Endothelial cell of hepatic sinusoid (primary cell): ENCODE results near the gene CRACR2A.

Source experiments
- in situ Hi-C: cut with HindIII; loops from 2 replicates; pipeline ENCODE4 v1.10.0; 2017; ENCODE audit warnings: low sequenced_read_pairs

CRACR2A gene

GRCh38 chr12:3601461-3602150 is 151.3 kb downstream of the CRACR2A start:
- in situ Hi-C loops, result no loop called here

GRCh38 chr12:3600951-3601350 is 152.0 kb downstream of the CRACR2A start:
- in situ Hi-C loops, result no loop called here

GRCh38 chr12:3600039-3600720 is 152.7 kb downstream of the CRACR2A start:
- in situ Hi-C loops, result no loop called here

- in situ Hi-C loops, result no loop called here
These were observed 153.7 kb downstream of the CRACR2A start for GRCh38 chr12:3598896-3599860.

- in situ Hi-C loops, result no loop called here
These were observed 155.2 kb downstream of the CRACR2A start for GRCh38 chr12:3597526-3598210.

- in situ Hi-C loops, result no loop called here
These were observed 156.1 kb downstream of the CRACR2A start for GRCh38 chr12:3596703-3597415.

- in situ Hi-C loops, result no loop called here
These were observed 157.2 kb downstream of the CRACR2A start for GRCh38 chr12:3595721-3596120.

- in situ Hi-C loops, result no loop called here
These were observed 157.9 kb downstream of the CRACR2A start for GRCh38 chr12:3594966-3595365.

- in situ Hi-C loops, result no loop called here
These were observed 158.9 kb downstream of the CRACR2A start for GRCh38 chr12:3593906-3594483.

GRCh38 chr12:3592856-3593625 is 159.9 kb downstream of the CRACR2A start:
- in situ Hi-C loops, result no loop called here

GRCh38 chr12:3589745-3590144 is 163.2 kb downstream of the CRACR2A start:
- in situ Hi-C loops, result loop anchor here (5.0 kb wide), 1 partner anchor 63 kb away; no protein-coding TSS in a partner anchor

- in situ Hi-C loops, result loop anchor here (5.0 kb wide), 1 partner anchor 65 kb away; no protein-coding TSS in a partner anchor
These were observed 165.4 kb downstream of the CRACR2A start for GRCh38 chr12:3587402-3588013.

- in situ Hi-C loops, result no loop called here
These were observed 169.1 kb downstream of the CRACR2A start for GRCh38 chr12:3583656-3584334.

- in situ Hi-C loops, result no loop called here
These were observed 172.7 kb downstream of the CRACR2A start for GRCh38 chr12:3580094-3580749.

- in situ Hi-C loops, result no loop called here
These were observed 173.3 kb downstream of the CRACR2A start for GRCh38 chr12:3579446-3580093.

- in situ Hi-C loops, result no loop called here
These were observed 174.4 kb downstream of the CRACR2A start for GRCh38 chr12:3578557-3578956.

GRCh38 chr12:3576891-3577290 is 176.0 kb downstream of the CRACR2A start:
- in situ Hi-C loops, result no loop called here
